ENCODE measurements around the gene GNE. TPM values are rescaled to one million over a fixed set of nuclear protein-coding genes. Genes with fewer than 3 reads are reported as not detected.

Gene GNE
- total RNA-seq, 1 donor from 2014 or later = 25.2 TPM

GRCh38 chr9:36286388-36286787 is 28.1 kb upstream of the GNE start:
- H3K36me3 Mint-ChIP-seq = no peaks in the 10 kb centered on the region
- H3K27me3 Mint-ChIP-seq (ENCODE audit: insufficient read depth, low read depth) = no peaks in the 10 kb centered on the region
- Histone ChIP-seq H3K4me2 (no peak overlapping the region), H3K27me3 (no peaks in the 10 kb centered on the region), H3K27ac (no peak overlapping the region), H3K36me3 (no peaks in the 10 kb centered on the region), H3K9me3 (ENCODE audit: low read depth) (no peaks in the 10 kb centered on the region), H3K4me1 (peaks cover 4% of the 10 kb centered on the region), H3K4me3 (no peak overlapping the region), H2AFZ (replicated peaks) (no peak overlapping the region), H3K9ac (no peak overlapping the region), H4K20me1 (ENCODE audit: low read depth) (no peaks in the 10 kb centered on the region), H3F3A (ENCODE audit: low read depth) (peaks cover 3% of the 10 kb centered on the region), H3K79me2 (ENCODE audit: low read depth) (no peaks in the 10 kb centered on the region)
- H3K4me1 Mint-ChIP-seq = peaks cover 4% of the 10 kb centered on the region
- no peak for TF ChIP-seq CTCF (IDR thresholded peaks at IDR 0.05)
- TF ChIP-seq EZH2 (IDR thresholded peaks at IDR 0.05) = no peak
- TF ChIP-seq EZH2phosphoT487 (IDR thresholded peaks at IDR 0.05) = no peak
- H3K4me3 Mint-ChIP-seq = no peak overlapping the region
- no peaks in the 10 kb centered on the region for H3K9me3 Mint-ChIP-seq
- DNase-seq (ENCODE audit: low spot score) = no peak
- H3K27ac Mint-ChIP-seq = no peak overlapping the region

- H3K36me3 Mint-ChIP-seq = no peaks in the 10 kb centered on the region
- no peaks in the 10 kb centered on the region for H3K79me2 ChIP-seq (ENCODE audit: low read depth)
- H3K36me3 ChIP-seq = no peaks in the 10 kb centered on the region
- H3K9me3 ChIP-seq (ENCODE audit: low read depth) = no peaks in the 10 kb centered on the region
- H3K27ac ChIP-seq = no peak overlapping the region
- H3K4me3 Mint-ChIP-seq = no peak overlapping the region
- H4K20me1 ChIP-seq (ENCODE audit: low read depth) = no peaks in the 10 kb centered on the region
- DNase-seq (ENCODE audit: low spot score) = no peak
- no peaks in the 10 kb centered on the region for H3K27me3 ChIP-seq
- H3K4me2 ChIP-seq = no peak overlapping the region
- no peaks in the 10 kb centered on the region for H3K27me3 Mint-ChIP-seq (ENCODE audit: insufficient read depth, low read depth)
- H3K9ac ChIP-seq = no peak overlapping the region
- H2AFZ ChIP-seq (replicated peaks) = no peak overlapping the region
- no peak overlapping the region for H3K4me3 ChIP-seq
- H3K4me1 ChIP-seq = no peaks in the 10 kb centered on the region
- no peaks in the 10 kb centered on the region for H3F3A ChIP-seq (ENCODE audit: low read depth)
- no peak overlapping the region for H3K27ac Mint-ChIP-seq
- no peaks in the 10 kb centered on the region for H3K9me3 Mint-ChIP-seq
- TF ChIP-seq EZH2phosphoT487 (IDR thresholded peaks at IDR 0.05) (no peak), EZH2 (IDR thresholded peaks at IDR 0.05) (no peak), CTCF (IDR thresholded peaks at IDR 0.05) (no peak)
- no peaks in the 10 kb centered on the region for H3K4me1 Mint-ChIP-seq
Measured at GRCh38 chr9:36284226-36284625, 26.0 kb upstream of the GNE start.

- Mint-ChIP-seq H3K36me3 (no peaks in the 10 kb centered on the region), H3K9me3 (no peaks in the 10 kb centered on the region), H3K27ac (no peak overlapping the region), H3K27me3 (ENCODE audit: insufficient read depth, low read depth) (no peaks in the 10 kb centered on the region), H3K4me1 (no peaks in the 10 kb centered on the region), H3K4me3 (no peak overlapping the region)
- Histone ChIP-seq H3K27me3 (no peaks in the 10 kb centered on the region), H2AFZ (replicated peaks) (no peak overlapping the region), H3K4me2 (no peak overlapping the region), H4K20me1 (ENCODE audit: low read depth) (no peaks in the 10 kb centered on the region), H3K36me3 (no peaks in the 10 kb centered on the region), H3F3A (ENCODE audit: low read depth) (no peaks in the 10 kb centered on the region), H3K9me3 (ENCODE audit: low read depth) (no peaks in the 10 kb centered on the region), H3K27ac (no peak overlapping the region), H3K4me3 (no peak overlapping the region), H3K79me2 (ENCODE audit: low read depth) (no peaks in the 10 kb centered on the region), H3K9ac (no peak overlapping the region), H3K4me1 (no peaks in the 10 kb centered on the region)
- no peak for DNase-seq (ENCODE audit: low spot score)
- TF ChIP-seq EZH2 (IDR thresholded peaks at IDR 0.05) (no peak), CTCF (IDR thresholded peaks at IDR 0.05) (no peak), EZH2phosphoT487 (IDR thresholded peaks at IDR 0.05) (no peak)
Measured at GRCh38 chr9:36282275-36282674, 24.0 kb upstream of the GNE start.

All from neural progenitor cell (in vitro differentiated cells).